HepG2 (cell line): Measurements from ENCODE around the gene MBD5. TPM values are rescaled to one million over a fixed set of nuclear protein-coding genes. Genes with fewer than 3 reads are reported as not detected.
A peak's percentile ranks its signal among the peaks of the same experiment; 100 is the strongest.

ENCODE experiments used
- GPN1 ChIP-seq: sonication (generic); formaldehyde crosslinking; IDR thresholded peaks from 2 replicates; pipeline ENCODE4 v1.5.1; 2020; ENCODE audit warnings: missing genetic modification reagents, borderline replicate concordance
- MXD4 ChIP-seq: IDR thresholded peaks from 2 replicates; pipeline ENCODE4 v1.6.1; 2016; ENCODE audit warnings: mild to moderate bottlenecking, missing biosample characterization, missing genetic modification reagents
- PRMT3 ChIP-seq: sonication (generic); formaldehyde crosslinking; IDR thresholded peaks from 2 replicates; pipeline ENCODE4 v1.8.1; 2022; ENCODE audit warnings: low read depth, mild to moderate bottlenecking, moderate library complexity, missing genetic modification reagents, borderline replicate concordance
- SOX5 ChIP-seq: IDR thresholded peaks from 2 replicates; pipeline ENCODE4 v1.6.1; 2016; ENCODE audit warnings: borderline replicate concordance
- SP5 ChIP-seq: IDR thresholded peaks from 2 replicates; pipeline ENCODE4 v1.6.1; 2016; ENCODE audit warnings: low read depth, borderline replicate concordance
- ZBTB40 ChIP-seq, 2 experiments: fragments of 450-650 bp in 1 of 2; sonication (generic) in 1 of 2; formaldehyde crosslinking in 1 of 2; IDR thresholded peaks; 2 replicates each; pipeline versions ENCODE4 v1.6.1 to v1.8.0; 2016 to 2022; ENCODE audit warnings: antibody characterized with exemption in 1 of 2, mild to moderate bottlenecking in 1 of 2, missing genetic modification reagents in 1 of 2
- ZFYVE20 ChIP-seq: sonication (generic); formaldehyde crosslinking; IDR thresholded peaks from 2 replicates; pipeline ENCODE4 v1.8.0; 2023; ENCODE audit warnings: low read depth, mild to moderate bottlenecking, moderate library complexity, missing genetic modification reagents, borderline replicate concordance
- ZNF431 ChIP-seq: sonication (generic); formaldehyde crosslinking; IDR thresholded peaks from 2 replicates; pipeline ENCODE4 v1.9.0; 2022; ENCODE audit warnings: missing genetic modification reagents, low read depth, mild to moderate bottlenecking, borderline replicate concordance
- ZSCAN12 ChIP-seq: sonication (generic); formaldehyde crosslinking; IDR thresholded peaks from 2 replicates; pipeline ENCODE4 v1.9.0; 2021; ENCODE audit warnings: mild to moderate bottlenecking, missing genetic modification reagents
- ZSCAN29 ChIP-seq: sonication (generic); formaldehyde crosslinking; conservative IDR thresholded peaks from 2 replicates; pipeline ENCODE4 v1.4.0; 2020; ENCODE audit warnings: mild to moderate bottlenecking, missing genetic modification reagents
- ZSCAN31 ChIP-seq: sonication (generic); formaldehyde crosslinking; IDR thresholded peaks from 2 replicates; pipeline ENCODE4 v1.5.0; 2020; ENCODE audit warnings: low read depth, mild to moderate bottlenecking, missing genetic modification reagents
- polyA plus RNA-seq, 8 experiments: library from polyadenylated mRNA; depleted of rRNA in 3 of 8; stranded (reverse) in 7 of 8; unstranded in 1 of 8; fragments of >200 nt; fragmentation: Illumina TruSeq in 4 of 8; extraction: Trizol in 4 of 8; gene quantifications; 2 replicates each; pipeline versions ENCODE4 v1.2.1 to v1.2.3, GENCODE V29; 2011 to 2016; ENCODE audit warnings: low read depth in 4 of 8, missing spikeins in 1 of 8, mixed read lengths in 1 of 8; ENCODE audit not compliant: insufficient read depth in 1 of 8
- total RNA-seq, 5 experiments: library from RNA; depleted of rRNA; stranded (reverse); fragments of >200 nt; fragmentation: Illumina TruSeq; extraction: Trizol; gene quantifications; 2 replicates each; pipeline ENCODE4 v1.2.3, GENCODE V29; 2016; ENCODE audit warnings: low read depth in 1 of 5
- TF ChIP-seq, protein P1 (sequence below): sonication (generic); formaldehyde crosslinking; IDR thresholded peaks from 2 replicates; pipeline ENCODE4 v1.5.0; 2020; ENCODE audit warnings: mild to moderate bottlenecking, missing genetic modification reagents
- TF ChIP-seq, protein P2 (sequence below): sonication (generic); formaldehyde crosslinking; IDR thresholded peaks from 2 replicates; pipeline ENCODE4 v1.4.0; 2020; ENCODE audit warnings: missing genetic modification reagents

MBD5 gene
- total and polyA plus RNA-seq, 2 of the 13 experiments (the other 11 are each of a cell fraction or from before 2014, with no cell fraction given): 13.5 to 26.4 TPM

DNA sequence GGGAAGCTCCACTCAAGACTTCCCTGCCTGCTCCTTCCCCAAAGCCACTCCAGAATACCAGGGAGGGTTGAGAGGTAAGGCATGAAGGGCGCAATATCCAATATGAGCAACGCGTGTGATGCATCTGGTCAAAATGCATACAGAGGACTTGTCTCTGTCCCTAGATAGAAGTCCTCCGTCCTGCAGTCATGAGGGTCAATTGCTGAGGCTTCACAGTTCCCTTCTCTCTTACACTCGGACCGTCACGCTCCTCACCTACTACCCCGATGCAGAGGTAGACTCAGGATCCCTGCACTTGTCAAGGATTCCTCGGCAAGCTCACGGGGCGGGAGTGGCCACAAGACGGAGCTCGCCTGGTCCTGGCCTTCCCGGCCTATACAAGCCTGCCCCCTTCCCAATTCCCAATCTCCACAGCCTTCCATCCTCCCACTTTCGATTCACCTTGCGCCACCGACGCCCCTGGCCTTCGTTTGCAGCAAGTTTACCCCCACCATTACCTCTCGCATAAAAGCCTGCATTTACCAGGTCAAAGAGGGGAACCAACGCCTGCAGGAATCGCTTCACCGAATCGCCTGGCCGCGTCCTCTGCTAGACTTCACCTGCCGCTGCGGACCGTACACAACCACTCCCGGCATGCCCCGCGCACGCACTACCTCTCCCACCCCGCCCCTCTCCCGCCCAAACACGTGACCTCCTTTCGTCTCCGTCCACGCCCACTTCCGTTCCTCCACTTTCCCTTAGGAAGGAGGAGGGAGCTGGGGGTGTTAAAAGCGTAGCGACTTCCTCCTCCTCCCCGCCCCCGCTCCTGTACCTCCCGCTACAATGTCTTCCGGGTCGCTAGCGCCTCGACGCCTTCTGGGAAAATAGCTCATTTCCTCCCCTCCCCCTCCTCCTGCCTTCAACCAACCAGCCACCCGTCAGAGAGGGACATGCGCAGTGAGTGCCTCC, 506 bp upstream of the MBD5 start, which contains the start of gene ORC4 (continued):
- peak; percentile 96 for TF ChIP-seq SP5
- no peak for TF ChIP-seq ZSCAN12
- peak; percentile 73 for TF ChIP-seq ZBTB40 (IDR thresholded peaks at IDR 0.05)
- peak; percentile 95 for TF ChIP-seq ZBTB40 (CRISPR knock-in tag; IDR thresholded peaks at IDR 0.05)
- peak; percentile 21; the same call in 1 of the 2 replicates for TF ChIP-seq ZSCAN31 (CRISPR knock-in tag)
- peak; percentile 20; the same call in 1 of the 2 replicates for TF ChIP-seq ZFYVE20 (CRISPR knock-in tag)
- TF ChIP-seq MXD4 (CRISPR knock-in tag): peak; percentile 87
- TF ChIP-seq, protein P1, sequence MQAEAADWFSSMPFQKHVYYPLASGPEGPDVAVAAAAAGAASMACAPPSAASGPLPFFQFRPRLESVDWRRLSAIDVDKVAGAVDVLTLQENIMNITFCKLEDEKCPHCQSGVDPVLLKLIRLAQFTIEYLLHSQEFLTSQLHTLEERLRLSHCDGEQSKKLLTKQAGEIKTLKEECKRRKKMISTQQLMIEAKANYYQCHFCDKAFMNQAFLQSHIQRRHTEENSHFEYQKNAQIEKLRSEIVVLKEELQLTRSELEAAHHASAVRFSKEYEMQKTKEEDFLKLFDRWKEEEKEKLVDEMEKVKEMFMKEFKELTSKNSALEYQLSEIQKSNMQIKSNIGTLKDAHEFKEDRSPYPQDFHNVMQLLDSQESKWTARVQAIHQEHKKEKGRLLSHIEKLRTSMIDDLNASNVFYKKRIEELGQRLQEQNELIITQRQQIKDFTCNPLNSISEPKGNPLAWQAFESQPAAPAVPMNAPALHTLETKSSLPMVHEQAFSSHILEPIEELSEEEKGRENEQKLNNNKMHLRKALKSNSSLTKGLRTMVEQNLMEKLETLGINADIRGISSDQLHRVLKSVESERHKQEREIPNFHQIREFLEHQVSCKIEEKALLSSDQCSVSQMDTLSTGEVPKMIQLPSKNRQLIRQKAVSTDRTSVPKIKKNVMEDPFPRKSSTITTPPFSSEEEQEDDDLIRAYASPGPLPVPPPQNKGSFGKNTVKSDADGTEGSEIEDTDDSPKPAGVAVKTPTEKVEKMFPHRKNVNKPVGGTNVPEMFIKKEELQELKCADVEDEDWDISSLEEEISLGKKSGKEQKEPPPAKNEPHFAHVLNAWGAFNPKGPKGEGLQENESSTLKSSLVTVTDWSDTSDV: peak; percentile 83; the same call in 1 of the 2 replicates
- no peak for TF ChIP-seq GPN1
- peak; percentile 98; the same call in 1 of the 2 replicates for TF ChIP-seq ZNF431
- peak; percentile 93 for TF ChIP-seq ZSCAN29 (CRISPR knock-in tag)
- TF ChIP-seq, protein P2, sequence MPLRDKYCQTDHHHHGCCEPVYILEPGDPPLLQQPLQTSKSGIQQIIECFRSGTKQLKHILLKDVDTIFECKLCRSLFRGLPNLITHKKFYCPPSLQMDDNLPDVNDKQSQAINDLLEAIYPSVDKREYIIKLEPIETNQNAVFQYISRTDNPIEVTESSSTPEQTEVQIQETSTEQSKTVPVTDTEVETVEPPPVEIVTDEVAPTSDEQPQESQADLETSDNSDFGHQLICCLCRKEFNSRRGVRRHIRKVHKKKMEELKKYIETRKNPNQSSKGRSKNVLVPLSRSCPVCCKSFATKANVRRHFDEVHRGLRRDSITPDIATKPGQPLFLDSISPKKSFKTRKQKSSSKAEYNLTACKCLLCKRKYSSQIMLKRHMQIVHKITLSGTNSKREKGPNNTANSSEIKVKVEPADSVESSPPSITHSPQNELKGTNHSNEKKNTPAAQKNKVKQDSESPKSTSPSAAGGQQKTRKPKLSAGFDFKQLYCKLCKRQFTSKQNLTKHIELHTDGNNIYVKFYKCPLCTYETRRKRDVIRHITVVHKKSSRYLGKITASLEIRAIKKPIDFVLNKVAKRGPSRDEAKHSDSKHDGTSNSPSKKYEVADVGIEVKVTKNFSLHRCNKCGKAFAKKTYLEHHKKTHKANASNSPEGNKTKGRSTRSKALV (CRISPR knock-in tag): peak; percentile 78; the same call in 1 of the 2 replicates
- peak; percentile 59 for TF ChIP-seq SOX5 (CRISPR knock-in tag)
- no peak for TF ChIP-seq PRMT3 (CRISPR knock-in tag)
